ENCODE results near the gene ZNF133.

DNA sequence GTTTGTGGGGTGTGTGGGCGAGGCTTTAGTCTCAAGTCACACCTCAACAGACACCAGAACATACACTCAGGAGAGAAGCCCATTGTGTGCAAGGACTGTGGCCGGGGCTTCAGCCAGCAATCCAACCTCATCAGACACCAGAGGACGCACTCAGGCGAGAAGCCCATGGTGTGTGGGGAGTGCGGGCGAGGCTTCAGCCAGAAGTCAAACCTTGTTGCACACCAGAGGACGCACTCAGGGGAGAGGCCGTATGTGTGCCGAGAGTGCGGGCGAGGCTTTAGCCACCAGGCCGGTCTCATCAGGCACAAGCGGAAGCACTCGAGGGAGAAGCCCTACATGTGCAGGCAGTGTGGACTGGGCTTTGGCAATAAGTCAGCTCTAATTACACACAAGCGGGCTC is 27.8 kb downstream of the ZNF133 start:
- TF ChIP-seq, protein P1, sequence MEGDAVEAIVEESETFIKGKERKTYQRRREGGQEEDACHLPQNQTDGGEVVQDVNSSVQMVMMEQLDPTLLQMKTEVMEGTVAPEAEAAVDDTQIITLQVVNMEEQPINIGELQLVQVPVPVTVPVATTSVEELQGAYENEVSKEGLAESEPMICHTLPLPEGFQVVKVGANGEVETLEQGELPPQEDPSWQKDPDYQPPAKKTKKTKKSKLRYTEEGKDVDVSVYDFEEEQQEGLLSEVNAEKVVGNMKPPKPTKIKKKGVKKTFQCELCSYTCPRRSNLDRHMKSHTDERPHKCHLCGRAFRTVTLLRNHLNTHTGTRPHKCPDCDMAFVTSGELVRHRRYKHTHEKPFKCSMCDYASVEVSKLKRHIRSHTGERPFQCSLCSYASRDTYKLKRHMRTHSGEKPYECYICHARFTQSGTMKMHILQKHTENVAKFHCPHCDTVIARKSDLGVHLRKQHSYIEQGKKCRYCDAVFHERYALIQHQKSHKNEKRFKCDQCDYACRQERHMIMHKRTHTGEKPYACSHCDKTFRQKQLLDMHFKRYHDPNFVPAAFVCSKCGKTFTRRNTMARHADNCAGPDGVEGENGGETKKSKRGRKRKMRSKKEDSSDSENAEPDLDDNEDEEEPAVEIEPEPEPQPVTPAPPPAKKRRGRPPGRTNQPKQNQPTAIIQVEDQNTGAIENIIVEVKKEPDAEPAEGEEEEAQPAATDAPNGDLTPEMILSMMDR (IDR thresholded peaks at IDR 0.05): no peak
- TF ChIP-seq POLR2A (IDR thresholded peaks at IDR 0.05; ENCODE audit: low read depth) (no peak), EP300 (IDR thresholded peaks at IDR 0.05) (no peak), POLR2AphosphoS5 (IDR thresholded peaks at IDR 0.05) (no peak)
